ENCODE results near the gene UQCC2.

Gene UQCC2

DNA sequence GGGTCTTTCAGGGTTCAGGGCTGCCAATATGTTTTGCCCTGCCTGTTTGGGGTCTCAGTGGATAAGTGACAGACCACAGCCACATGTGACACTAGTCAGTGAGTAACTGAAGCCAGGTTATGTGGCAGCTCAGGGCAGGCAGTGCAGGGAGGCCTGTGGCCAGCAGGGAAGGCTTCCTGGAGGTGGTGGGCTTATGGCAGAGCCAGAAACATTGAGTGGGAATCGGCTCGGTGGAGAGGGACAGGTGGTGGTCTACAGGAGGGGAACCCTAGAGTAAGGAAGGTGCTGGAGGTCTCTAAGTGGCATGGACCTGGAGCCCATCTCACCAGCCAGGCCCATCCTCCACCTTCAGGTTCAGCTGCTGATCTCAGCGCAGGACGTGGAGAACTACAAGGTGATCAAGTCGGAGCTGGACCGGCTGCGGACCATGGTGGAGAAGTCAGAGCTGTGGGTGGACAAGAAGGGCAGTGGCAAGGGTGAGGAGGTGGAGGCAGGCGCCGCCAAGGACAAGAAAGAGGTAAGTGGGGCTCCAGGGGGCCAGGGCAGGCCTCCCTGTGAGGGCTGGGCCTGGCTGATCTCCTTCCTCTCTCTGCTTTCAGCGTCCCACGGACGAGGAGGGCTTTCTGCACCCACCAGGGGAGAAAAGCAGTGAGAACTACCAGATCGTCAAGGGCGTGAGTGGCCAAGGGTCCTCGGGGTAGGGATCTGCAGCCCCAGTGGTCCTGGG, 34.9 kb downstream of the UQCC2 start:
- no peak for DNase-seq (ENCODE audit: low spot score in 2 of 2)
- H3K27me3 Mint-ChIP-seq, result no peaks in the 10 kb centered on the region
- H3K4me1 Mint-ChIP-seq, result no peaks in the 10 kb centered on the region
- H3K4me3 Mint-ChIP-seq, result no peak overlapping the region
- ATAC-seq (replicated peaks; ENCODE audit: extremely low read depth, poor library complexity, severe bottlenecking), result no peak
- H3K36me3 Mint-ChIP-seq (ENCODE audit: insufficient read depth), result peaks cover 31% of the 10 kb centered on the region
- H3K27ac Mint-ChIP-seq (ENCODE audit: low read depth), result peak overlapping the region; percentile 33
- no peaks in the 10 kb centered on the region for H3K9me3 Mint-ChIP-seq

- DNase-seq (ENCODE audit: low spot score in 2 of 2) (no peak), ATAC-seq (replicated peaks; ENCODE audit: extremely low read depth, poor library complexity, severe bottlenecking) (no peak)
- Mint-ChIP-seq H3K4me3 (no peak overlapping the region), H3K27ac (ENCODE audit: low read depth) (peak overlapping the region; percentile 33), H3K36me3 (ENCODE audit: insufficient read depth) (peaks cover 26% of the 10 kb centered on the region), H3K27me3 (no peaks in the 10 kb centered on the region), H3K4me1 (no peaks in the 10 kb centered on the region), H3K9me3 (no peaks in the 10 kb centered on the region)
Measured at GRCh38 chr6:33675968-33676367, 35.5 kb downstream of the UQCC2 start.

- H3K9me3 Mint-ChIP-seq, result no peaks in the 10 kb centered on the region
- H3K27me3 Mint-ChIP-seq, result no peaks in the 10 kb centered on the region
- peak overlapping the region; percentile 11 for H3K27ac Mint-ChIP-seq (ENCODE audit: low read depth)
- ATAC-seq (replicated peaks; ENCODE audit: extremely low read depth, poor library complexity, severe bottlenecking) (no peak), DNase-seq (ENCODE audit: low spot score in 2 of 2) (no peak)
- no peaks in the 10 kb centered on the region for H3K4me1 Mint-ChIP-seq
- H3K36me3 Mint-ChIP-seq (ENCODE audit: insufficient read depth), result peaks cover 18% of the 10 kb centered on the region
- no peak overlapping the region for H3K4me3 Mint-ChIP-seq
Measured at GRCh38 chr6:33673851-33674250, 37.6 kb downstream of the UQCC2 start.

- DNase-seq (ENCODE audit: low spot score in 2 of 2) (no peak), ATAC-seq (replicated peaks; ENCODE audit: extremely low read depth, poor library complexity, severe bottlenecking) (no peak)
- Mint-ChIP-seq H3K36me3 (ENCODE audit: insufficient read depth) (peaks cover 14% of the 10 kb centered on the region), H3K4me1 (no peaks in the 10 kb centered on the region), H3K27me3 (no peaks in the 10 kb centered on the region), H3K4me3 (no peak overlapping the region), H3K9me3 (no peaks in the 10 kb centered on the region), H3K27ac (ENCODE audit: low read depth) (no peak overlapping the region)
Measured at GRCh38 chr6:33672808-33673207, 38.7 kb downstream of the UQCC2 start.

DNA sequence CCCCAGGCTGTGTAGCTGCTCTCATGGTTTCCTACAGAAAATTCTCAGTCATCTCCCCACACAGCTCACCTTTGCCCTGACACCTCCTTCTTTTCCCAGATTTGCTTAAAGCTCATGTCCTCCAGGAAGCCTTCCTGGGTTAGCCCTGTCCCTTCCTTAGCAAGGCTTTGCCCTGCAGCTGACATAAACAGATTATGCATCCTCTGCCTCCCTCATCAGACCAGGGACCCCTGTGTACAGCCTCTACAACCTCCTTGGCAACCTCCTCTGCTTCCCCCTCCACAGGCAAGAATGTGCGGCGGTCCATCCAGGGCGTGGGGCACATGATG, 39.8 kb downstream of the UQCC2 start:
- Mint-ChIP-seq H3K9me3 (no peaks in the 10 kb centered on the region), H3K27ac (ENCODE audit: low read depth) (peak overlapping the region; percentile 91), H3K36me3 (ENCODE audit: insufficient read depth) (peaks cover 14% of the 10 kb centered on the region), H3K4me1 (no peaks in the 10 kb centered on the region), H3K27me3 (no peaks in the 10 kb centered on the region), H3K4me3 (no peak overlapping the region)
- DNase-seq (ENCODE audit: low spot score in 2 of 2), result no peak
- ATAC-seq (replicated peaks; ENCODE audit: extremely low read depth, poor library complexity, severe bottlenecking), result no peak

- DNase-seq (ENCODE audit: low spot score in 2 of 2) (no peak), ATAC-seq (replicated peaks; ENCODE audit: extremely low read depth, poor library complexity, severe bottlenecking) (no peak)
- Mint-ChIP-seq H3K4me3 (no peak overlapping the region), H3K36me3 (ENCODE audit: insufficient read depth) (peaks cover 20% of the 10 kb centered on the region), H3K27ac (ENCODE audit: low read depth) (peak overlapping the region; percentile 91), H3K27me3 (no peaks in the 10 kb centered on the region), H3K4me1 (no peaks in the 10 kb centered on the region), H3K9me3 (no peaks in the 10 kb centered on the region)
Measured at GRCh38 chr6:33670971-33671743, 40.3 kb downstream of the UQCC2 start.

DNA sequence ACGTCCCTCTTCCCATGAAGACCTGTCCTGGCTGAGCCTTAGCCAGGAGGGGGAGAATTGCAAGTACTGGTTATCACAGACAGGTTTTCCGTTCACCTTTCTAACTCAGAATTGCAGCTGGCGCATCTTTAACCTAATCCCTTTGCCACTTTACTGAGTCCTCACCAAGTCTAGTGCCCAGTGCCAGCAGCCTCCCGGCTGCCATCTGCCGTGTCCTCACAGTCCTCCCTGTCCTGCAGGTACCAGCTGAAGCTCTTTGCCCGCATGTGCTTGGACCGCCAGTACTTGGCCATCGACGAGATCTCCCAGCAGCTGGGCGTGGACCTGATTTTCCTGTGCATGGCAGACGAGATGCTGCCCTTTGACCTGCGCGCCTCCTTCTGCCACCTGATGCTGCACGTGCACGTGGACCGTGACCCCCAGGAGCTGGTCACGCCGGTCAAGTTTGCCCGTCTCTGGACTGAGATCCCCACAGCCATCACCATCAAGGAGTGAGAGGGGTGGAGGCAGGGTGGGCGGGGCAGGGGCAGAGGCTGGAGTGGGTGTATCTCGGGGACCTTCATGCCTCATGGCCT, 41.3 kb downstream of the UQCC2 start:
- DNase-seq (ENCODE audit: low spot score in 2 of 2) (no peak), ATAC-seq (replicated peaks; ENCODE audit: extremely low read depth, poor library complexity, severe bottlenecking) (no peak)
- peaks cover 23% of the 10 kb centered on the region for H3K36me3 Mint-ChIP-seq (ENCODE audit: insufficient read depth)
- no peak overlapping the region for H3K4me3 Mint-ChIP-seq
- H3K27ac Mint-ChIP-seq (ENCODE audit: low read depth), result no peak overlapping the region
- H3K27me3 Mint-ChIP-seq, result no peaks in the 10 kb centered on the region
- H3K4me1 Mint-ChIP-seq, result no peaks in the 10 kb centered on the region
- H3K9me3 Mint-ChIP-seq, result no peaks in the 10 kb centered on the region

DNA sequence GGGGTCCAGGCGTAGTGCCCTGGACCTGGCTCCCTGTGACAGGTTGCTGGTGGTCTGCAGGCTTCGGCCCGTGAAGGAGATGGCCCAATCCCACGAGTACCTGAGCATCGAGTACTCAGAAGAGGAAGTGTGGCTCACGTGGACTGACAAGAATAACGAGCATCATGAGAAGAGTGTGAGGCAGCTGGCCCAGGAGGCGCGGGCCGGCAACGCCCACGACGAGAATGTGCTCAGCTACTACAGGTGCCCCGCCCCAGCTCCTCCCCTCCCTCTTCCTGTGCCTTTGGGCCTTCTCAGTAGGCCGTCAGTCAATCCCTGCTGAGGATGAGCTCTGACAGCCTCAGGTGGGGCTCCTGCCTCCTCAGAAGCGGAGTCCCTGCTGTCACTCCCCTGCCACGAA, 42.6 kb downstream of the UQCC2 start:
- H3K36me3 Mint-ChIP-seq (ENCODE audit: insufficient read depth), result peaks cover 21% of the 10 kb centered on the region
- ATAC-seq (replicated peaks; ENCODE audit: extremely low read depth, poor library complexity, severe bottlenecking), result peak; percentile 43

DNA sequence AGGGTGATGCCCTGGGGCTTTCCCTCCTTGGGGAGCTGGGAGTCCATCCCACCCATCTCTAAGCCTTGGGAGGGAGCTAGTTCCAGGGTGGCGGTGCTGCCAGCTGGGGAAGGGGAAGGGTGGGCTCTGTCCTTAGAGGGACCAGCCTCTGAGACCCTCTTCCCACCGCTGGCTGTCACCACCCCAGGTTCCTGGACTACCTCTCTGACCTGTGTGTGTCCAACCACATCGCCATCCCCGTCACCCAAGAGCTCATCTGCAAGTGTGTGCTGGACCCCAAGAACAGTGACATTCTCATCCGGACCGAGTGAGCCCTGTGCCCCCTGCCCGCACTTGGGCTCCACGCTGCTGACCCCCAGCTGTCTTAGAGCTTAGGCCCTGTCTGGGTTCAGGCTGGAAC, 43.2 kb downstream of the UQCC2 start:
- Mint-ChIP-seq H3K4me3 (no peak overlapping the region), H3K27me3 (no peaks in the 10 kb centered on the region), H3K27ac (ENCODE audit: low read depth) (no peak overlapping the region), H3K36me3 (ENCODE audit: insufficient read depth) (peaks cover 22% of the 10 kb centered on the region), H3K9me3 (no peaks in the 10 kb centered on the region), H3K4me1 (peaks cover under 1% of the 10 kb centered on the region)
- ATAC-seq (replicated peaks; ENCODE audit: extremely low read depth, poor library complexity, severe bottlenecking), result no peak
- DNase-seq (ENCODE audit: low spot score in 2 of 2), result no peak

More for the DNA sequence above, 42.6 kb downstream of the UQCC2 start:
- Mint-ChIP-seq H3K4me1 (no peaks in the 10 kb centered on the region), H3K27ac (ENCODE audit: low read depth) (no peak overlapping the region), H3K27me3 (no peaks in the 10 kb centered on the region), H3K4me3 (no peak overlapping the region), H3K9me3 (no peaks in the 10 kb centered on the region)
- no peak for DNase-seq (ENCODE audit: low spot score in 2 of 2)

- Mint-ChIP-seq H3K36me3 (ENCODE audit: insufficient read depth) (peaks cover 20% of the 10 kb centered on the region), H3K4me3 (no peak overlapping the region), H3K27ac (ENCODE audit: low read depth) (no peak overlapping the region)
Measured at GRCh38 chr6:33667776-33668175, 43.7 kb downstream of the UQCC2 start.

DNA sequence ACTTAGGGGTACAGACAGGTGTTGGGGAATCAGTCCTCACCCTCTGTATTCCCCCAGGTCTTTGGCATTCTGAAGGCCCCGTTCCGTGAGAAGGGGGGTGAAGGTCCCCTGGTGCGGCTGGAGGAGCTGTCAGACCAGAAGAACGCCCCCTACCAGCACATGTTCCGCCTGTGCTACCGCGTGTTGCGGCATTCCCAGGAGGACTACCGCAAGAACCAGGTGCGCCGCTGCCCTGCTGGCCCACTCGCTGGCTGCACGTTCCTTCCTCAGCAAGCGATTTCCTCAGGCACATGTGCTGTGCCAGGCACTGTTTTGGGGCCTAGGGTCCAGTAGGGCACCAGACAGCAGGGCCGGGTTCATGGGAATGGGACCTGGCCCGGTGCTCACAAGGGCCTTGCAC, 44.4 kb downstream of the UQCC2 start:
- ATAC-seq (replicated peaks; ENCODE audit: extremely low read depth, poor library complexity, severe bottlenecking) (no peak), DNase-seq (ENCODE audit: low spot score in 2 of 2) (no peak)
- H3K4me3 Mint-ChIP-seq, result no peak overlapping the region
- H3K36me3 Mint-ChIP-seq (ENCODE audit: insufficient read depth), result peaks cover 20% of the 10 kb centered on the region
- H3K27ac Mint-ChIP-seq (ENCODE audit: low read depth), result no peak overlapping the region
- H3K4me1 Mint-ChIP-seq, result peaks cover 4% of the 10 kb centered on the region
- no peaks in the 10 kb centered on the region for H3K9me3 Mint-ChIP-seq
- H3K27me3 Mint-ChIP-seq, result no peaks in the 10 kb centered on the region

More at GRCh38 chr6:33667776-33668175, 43.7 kb downstream of the UQCC2 start:
- Mint-ChIP-seq H3K27me3 (no peaks in the 10 kb centered on the region), H3K4me1 (peaks cover 4% of the 10 kb centered on the region), H3K9me3 (no peaks in the 10 kb centered on the region)
- ATAC-seq (replicated peaks; ENCODE audit: extremely low read depth, poor library complexity, severe bottlenecking) (no peak), DNase-seq (ENCODE audit: low spot score in 2 of 2) (no peak)

- Mint-ChIP-seq H3K27me3 (no peaks in the 10 kb centered on the region), H3K4me3 (no peak overlapping the region), H3K9me3 (no peaks in the 10 kb centered on the region), H3K27ac (ENCODE audit: low read depth) (no peak overlapping the region), H3K36me3 (ENCODE audit: insufficient read depth) (peaks cover 19% of the 10 kb centered on the region), H3K4me1 (peaks cover 4% of the 10 kb centered on the region)
- no peak for DNase-seq (ENCODE audit: low spot score in 2 of 2)
- ATAC-seq (replicated peaks; ENCODE audit: extremely low read depth, poor library complexity, severe bottlenecking), result no peak
Measured at GRCh38 chr6:33665957-33666356, 45.5 kb downstream of the UQCC2 start.

DNA sequence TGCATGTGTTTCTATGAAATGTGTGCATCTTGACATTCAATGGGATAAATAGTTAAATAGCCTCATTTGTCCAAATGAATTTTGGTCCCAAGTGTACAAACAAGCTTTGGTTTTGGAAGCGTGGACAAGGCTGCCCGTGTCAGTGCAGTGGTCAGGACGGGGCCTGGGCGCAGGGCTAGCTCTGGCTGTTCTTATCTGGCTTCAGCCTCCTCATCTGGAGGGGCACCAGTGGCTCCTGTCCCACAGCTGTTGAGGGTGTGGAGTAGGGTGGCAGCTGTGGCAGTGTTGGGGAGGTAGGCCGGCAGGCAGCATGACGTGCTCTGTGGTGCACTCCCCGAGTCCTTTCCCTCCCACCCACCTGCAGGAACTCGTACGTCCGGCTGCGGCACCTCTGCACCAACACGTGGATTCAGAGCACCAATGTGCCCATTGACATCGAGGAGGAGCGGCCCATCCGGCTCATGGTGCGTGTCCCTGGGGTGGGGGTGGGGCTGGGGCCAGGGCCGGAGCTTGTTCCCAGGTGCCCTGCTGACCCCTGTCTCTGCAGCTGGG, 46.9 kb downstream of the UQCC2 start:
- peaks cover 4% of the 10 kb centered on the region for H3K4me1 Mint-ChIP-seq

More for the DNA sequence above, 46.9 kb downstream of the UQCC2 start:
- Mint-ChIP-seq H3K36me3 (ENCODE audit: insufficient read depth) (peaks cover 21% of the 10 kb centered on the region), H3K27me3 (no peaks in the 10 kb centered on the region), H3K9me3 (no peaks in the 10 kb centered on the region), H3K4me3 (no peak overlapping the region), H3K27ac (ENCODE audit: low read depth) (peak overlapping the region; percentile 79)
- no peak for DNase-seq (ENCODE audit: low spot score in 2 of 2)
- ATAC-seq (replicated peaks; ENCODE audit: extremely low read depth, poor library complexity, severe bottlenecking), result no peak
